NCI-H748 (cell line): ENCODE results near the gene COASY.

Experiments
- DNase-seq: peaks from one replicate; lab custom pipeline; 2025; ENCODE audit not compliant: unreplicated experiment; lab: John Stamatoyannopoulos, UW

The COASY gene

DNA sequence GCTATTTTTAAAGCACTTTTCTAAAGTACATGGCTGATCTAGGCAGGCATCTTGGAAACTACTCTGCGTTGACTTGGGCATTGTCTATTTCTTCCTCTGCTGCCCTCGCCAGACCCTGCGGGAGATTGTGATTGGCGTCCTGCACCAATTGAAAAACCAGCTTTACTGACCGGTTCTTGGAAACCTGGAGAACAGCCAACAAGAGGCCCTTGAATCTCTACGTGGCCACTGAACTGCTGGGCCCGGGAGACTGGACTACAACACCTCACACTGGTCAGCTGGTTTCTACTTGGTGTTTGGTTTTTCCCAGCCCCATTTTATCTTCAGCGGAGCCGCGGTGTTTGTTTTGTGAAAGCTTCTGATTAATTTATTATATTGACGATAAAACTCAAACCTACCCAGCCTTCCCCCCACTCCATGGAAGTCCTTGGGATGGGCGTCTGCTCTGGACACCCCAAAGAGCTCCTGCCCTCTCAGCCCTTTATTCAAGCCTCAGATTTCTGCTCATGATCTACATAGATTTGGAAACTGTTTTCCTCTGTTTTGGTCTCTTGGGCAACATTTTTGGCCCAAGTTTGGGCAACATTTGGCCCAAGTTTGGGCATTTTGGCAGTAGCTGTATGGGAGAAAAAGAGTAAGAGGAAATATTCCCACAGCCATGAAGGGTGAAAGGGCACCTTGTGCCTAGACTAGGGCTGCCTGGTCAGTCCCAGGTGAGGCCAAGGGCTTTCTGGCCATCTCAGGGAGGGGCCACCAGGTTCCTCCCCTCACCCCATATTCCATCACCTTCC lies 9.7 kb downstream of the COASY start:
- DNase-seq, result no peak

DNA sequence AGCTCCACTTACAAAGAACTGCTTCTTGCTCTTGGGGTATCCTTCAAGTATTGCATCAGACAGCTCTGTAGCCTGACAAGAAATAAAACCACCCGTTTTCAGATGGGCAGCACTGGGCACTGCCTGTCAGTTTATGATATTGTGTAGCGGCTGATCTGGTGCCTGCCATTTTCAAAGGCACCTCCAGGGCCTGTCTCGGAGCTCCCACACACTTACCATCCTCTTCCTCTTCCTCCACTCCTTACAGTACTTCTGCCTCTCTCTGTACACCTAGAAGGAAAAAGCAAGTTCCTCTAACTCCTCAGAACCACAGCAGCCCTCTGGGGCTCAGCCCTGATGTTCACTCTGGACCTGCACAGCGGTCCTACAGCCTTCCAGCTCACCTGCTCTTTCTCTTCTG lies 11.1 kb downstream of the COASY start:
- no peak for DNase-seq

DNA sequence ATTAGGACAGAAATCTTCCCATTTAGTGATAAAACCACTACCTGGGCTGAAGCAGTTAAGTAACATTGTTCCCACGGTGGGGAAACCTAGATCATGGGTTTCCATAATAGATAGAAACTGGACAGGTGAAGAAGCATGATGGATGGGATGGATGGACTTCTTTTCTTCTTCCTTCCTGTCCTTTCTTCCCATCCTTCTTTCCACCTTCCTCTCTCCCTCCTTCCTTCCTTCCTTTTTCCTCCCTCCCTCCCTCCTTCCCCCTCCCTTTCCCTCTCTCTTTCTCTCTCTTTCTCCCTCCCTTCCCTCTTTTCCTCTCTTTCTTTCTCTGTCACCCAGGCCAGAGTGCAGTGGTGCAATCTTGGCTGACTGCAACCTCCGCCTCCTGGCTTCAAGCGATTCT lies 12.5 kb downstream of the COASY start:
- DNase-seq, result no peak

DNA sequence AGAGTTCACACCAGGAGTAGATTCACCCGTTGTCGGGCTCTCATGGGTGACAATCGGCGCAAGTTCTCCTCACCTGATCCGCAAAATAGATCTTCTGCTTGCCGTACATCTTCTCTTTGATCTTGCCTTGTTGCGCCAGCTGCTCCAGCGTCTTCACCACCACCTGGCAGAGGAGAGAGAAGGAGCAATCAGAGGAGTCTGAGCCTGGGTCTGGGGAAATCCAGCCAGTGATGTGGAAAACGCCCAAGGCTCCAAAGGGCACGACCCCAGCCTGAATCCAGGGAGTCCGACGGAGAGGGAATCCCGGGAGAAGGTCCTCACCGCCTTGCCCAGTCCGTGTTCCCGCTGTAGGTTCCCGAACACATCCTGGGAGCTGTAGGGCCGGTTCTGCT lies 15.2 kb downstream of the COASY start:
- DNase-seq, result no peak

DNA sequence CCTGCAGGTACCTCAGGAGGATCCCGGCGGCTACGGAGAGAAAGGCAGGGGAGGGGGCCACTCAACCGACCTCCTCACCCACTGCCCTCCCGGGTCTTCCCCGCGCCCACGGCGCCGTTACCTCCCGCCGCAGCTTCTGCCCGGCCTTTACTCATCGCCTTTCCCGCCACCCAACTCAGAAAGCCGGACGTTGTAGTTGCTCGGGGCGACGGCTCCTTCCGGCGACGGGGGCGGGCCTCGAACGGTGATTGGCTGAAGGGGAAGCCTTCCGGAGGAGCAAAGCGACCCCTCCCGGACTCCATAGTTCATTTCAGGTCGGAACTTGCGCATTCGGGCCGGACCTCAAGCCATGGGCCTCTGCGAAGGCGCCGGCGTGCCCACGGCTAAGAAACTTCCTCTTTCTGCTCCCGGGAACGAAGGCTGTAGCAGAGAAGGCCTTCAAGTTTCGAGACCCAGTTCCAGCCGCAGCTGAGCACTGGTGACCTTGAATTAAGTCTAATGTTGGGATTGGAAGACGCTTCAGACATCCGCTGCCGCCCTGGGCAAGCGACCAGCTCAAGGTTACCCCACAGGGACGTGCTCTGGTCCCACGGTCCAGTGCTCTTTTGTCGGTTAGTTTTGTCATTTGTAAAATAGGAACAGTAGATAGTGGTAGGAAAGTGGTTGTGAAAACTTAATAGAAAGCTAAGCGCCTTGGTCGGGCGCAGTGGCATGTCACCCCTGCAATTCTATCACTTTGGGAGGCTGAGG lies 15.8 kb downstream of the COASY start, which contains the start of gene PSMC3IP:
Gene PSMC3IP (minus strand): TSS at position 198 of the 750 bp plus-strand sequence. CDS start 43 bp downstream, at position 155.
- peak; percentile 93 for DNase-seq

DNA sequence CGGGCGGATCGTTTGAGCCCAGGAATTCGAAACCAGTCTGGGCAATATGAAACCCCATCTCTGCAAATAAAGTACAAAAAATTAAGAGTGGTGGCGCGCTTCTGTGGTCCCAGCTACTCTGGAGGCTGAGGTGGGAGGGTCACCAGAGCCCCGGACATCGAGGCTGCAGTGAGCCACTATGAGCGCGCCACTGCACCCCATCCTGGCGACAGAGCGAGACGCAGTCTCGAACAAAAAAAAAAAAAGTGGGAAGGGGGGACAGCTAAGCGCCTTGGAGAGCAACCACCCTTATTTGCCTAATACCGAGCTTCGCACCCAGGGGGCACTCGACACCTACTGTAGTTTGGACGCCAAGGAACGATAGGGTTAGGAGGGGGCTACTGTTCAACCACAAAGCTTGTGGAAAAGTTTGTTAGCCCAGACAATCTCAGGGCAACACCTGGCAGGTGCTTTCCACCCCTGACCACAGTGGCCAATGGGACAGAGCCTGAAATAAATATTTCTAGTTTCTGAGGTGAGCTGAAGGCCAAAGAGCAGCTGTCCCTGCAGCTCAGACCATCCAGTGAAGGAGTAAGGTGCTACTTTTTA lies 16.4 kb downstream of the COASY start:
- DNase-seq, result peak; percentile 85

DNA sequence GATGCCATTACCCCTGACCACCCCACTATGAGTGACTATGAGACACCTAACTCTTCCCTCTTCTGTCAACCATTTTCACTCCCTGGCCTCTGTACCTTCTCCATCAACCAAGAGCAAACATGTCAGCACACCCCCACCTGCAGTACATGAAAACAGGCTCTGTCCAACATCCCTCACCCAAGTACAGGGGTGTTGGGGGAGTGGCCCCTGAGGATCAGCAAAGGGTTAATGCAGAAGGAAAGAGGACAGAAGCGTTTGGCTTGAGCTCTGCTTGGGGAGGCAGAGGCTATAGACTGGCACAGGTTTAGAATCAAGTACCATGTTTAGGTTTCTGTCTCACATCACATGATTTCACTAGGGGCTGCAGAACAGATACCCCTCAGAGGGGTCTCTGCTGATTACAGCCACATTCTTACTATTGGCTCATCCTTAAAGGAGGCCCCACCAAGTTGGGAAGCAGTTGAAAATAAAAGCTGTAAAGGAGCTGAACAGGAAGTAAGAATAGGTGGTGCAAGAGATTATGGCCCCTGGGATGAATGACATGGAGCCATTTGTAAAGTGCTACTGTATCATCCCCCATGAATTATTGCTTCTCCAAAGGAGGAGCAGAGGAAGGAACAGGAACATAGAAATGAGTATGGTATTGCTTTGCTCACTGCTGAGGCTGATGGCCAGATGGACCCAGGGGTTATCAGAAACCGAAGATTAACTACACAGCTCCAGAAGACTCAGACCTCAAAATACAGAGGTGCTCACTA lies 18.0 kb downstream of the COASY start:
- no peak for DNase-seq

DNA sequence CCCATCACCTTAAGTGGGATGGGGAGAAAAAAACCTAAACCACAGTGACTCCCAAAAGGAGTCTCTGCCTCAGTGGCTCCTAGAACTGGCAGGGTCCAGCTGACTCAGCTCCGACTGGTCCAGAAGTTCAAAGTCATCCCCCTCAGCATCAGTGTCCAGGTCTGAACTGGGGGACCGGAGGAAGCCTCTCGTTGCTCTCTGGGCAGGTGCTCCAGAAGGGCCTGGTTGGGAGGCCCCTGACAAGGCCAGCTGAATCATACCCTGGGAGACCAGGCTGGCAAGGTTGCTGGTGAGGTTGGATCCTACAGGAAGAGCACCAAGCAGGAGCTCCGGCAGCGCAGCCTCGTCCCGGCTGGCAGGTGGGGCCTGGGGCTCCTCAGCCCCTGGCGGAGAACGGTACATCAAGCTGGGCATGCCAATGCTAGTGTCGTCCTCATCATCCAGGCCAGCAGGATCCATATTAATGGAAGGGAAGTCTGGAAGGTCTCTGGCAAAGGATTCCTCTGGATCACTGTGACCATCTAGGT lies 19.9 kb downstream of the COASY start:
- DNase-seq, result no peak

DNA sequence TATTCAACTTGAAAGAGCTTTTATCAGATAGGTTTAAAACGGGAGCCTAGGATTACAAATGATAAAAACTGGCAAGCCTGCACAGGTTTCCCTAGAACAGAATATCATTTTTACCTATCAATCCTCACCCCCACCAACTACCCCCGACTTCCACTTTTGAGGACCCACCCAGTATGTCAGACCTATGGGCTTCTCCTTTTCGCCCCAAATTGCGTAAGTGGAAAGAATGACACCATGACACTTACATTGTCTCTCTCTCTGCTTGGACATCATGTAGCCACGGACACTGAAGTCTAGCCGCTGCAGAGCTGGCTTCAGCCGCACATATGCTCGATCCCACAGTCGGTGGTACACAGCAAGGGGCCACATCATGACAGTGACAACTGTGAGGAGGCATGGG lies 22.9 kb downstream of the COASY start:
- DNase-seq, result no peak

DNA sequence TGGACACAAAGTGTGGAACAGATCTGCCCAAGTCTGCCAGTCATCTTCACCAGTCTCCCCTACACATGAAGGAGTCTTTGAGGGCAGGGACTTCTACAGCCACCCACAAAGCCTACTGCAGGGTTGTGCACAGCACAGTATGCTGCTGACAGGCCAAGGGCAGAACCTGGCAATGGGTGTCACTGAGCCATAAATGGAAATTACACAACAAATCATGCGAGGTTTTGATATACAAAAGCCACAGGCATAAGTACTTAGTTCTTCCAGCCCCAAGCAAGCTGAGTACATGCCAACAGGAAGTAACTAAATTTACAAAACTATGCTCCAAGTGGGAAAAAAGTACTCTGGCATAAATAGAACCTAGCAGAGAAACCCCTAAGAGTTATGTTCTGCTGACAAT lies 23.4 kb downstream of the COASY start:
- DNase-seq, result no peak

DNA sequence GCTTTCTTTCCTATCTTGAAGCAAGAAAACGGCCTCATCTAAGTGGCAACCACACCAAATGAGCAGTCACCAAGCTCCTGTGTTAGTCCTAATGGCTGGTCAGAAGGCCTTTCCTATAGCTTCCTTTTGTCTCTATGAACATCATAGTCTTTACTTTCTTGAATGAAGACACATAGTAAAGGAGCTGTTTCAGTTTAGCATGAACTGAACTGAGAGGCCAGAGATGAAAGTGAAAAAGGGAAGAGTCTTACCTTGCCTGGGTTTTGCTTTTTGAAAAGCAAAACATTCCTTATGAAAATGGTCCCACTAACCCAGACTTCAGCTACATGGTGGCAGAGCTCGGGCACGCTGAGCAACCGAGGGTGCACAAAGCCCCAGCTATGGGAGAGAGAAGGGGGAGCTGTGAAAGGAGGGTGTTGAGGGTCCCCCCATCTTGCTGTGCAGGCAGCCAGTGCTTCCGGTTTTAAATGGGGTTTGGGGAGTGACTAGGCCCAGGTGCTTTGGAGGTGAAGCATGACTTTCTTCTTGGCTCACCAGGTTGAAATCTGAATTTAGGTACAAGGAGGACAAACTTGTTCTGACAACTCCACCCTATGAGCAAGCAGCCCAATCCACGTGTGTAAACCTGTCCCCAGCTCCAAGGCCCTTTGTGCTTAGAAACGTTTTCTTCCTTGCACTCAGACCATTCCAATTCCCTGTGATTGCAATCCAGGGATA lies 24.7 kb downstream of the COASY start:
- no peak for DNase-seq

DNA sequence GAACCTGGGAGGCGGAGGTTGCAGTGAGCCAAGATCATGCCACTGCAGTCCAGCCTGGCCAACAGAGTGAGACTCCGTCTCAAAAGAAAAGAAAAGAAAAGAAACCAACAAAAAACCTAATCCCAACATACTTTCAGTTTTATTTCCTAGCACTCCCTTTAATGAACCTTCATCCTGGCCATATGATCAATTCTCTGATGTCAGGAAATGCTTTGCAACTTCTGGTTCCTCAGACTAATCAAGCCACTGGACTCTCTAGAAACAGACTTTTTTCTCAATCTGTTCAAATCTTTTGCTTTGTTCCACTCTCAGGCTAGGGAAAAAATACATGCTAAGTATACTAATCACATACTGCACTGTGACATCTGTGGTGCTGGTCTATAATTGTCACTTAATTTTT lies 28.9 kb downstream of the COASY start:
- DNase-seq, result no peak

DNA sequence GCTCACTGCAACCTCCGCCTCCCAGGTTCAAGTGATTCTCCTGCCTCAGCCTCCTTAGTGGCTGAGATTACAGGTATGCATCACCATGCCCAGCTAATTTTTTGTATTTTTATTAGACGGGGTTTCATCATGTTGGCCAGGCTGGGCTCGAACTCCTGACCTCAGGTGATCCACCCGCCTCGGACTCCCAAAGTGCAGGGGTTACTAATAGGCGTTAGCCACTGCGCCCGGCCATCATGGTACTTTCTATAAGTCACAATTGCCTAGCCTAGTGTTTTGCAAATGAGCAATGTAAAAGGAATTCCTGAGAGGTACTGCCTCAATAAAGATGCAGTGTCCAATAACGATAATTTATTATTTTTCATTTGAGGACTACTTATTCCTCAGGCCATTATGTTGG lies 29.5 kb downstream of the COASY start:
- DNase-seq, result no peak

DNA sequence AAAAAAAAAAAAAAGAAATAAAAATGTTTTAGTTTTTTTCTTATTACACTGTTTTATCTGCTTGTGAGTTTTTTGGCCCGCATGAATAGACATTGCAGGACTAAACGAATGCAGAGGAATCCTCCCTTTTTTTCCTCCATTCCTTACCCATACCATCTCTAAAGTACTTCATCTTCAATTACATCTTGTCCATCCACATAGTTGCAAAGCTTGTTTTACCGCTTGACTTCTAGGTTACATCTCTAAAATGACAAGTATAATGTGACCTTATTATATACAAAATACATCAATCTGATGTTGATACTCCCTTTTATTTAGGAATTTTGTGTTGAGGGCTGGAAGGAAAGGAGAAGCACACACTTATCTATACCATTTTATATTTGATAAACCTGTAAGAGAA lies 34.4 kb downstream of the COASY start:
- DNase-seq, result no peak

DNA sequence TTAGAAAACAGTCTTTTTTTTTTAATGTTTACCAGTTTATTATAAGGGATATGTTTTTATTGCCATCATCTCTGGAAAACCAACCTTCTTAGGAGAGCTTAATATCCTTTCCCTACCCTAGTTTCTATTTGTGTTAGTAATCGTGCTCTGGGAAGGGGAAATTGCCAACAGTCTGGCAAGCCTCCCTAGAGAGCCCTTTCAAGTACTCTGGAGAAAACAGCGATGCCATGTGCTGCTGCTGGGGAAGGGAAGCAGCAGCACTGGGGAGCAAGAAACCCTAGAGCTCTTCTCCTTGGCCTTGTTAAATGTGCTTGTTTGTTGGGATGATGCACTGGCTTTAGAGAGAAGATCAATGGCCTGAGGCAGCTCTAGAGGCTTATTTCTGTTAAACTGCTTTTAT lies 37.0 kb downstream of the COASY start:
- DNase-seq, result no peak

DNA sequence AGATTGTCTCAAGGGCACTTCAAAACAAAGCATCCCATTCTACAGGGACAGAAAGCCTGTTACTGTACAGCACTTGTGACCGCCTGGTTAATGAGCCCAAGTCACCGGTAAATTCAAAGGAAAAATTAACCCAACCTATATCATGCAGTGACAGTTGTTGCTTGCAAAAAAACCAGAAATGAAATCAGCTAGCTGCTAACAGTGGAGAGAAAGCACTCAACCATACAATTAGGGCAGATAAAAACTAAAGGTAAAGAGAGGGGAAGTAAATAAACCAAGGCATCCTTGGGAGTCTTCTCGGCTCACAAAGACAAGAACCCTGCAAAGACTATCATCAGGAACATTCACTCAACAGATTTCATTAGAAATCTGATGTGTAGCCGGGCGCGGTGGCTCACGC lies 41.4 kb downstream of the COASY start:
- DNase-seq, result no peak

DNA sequence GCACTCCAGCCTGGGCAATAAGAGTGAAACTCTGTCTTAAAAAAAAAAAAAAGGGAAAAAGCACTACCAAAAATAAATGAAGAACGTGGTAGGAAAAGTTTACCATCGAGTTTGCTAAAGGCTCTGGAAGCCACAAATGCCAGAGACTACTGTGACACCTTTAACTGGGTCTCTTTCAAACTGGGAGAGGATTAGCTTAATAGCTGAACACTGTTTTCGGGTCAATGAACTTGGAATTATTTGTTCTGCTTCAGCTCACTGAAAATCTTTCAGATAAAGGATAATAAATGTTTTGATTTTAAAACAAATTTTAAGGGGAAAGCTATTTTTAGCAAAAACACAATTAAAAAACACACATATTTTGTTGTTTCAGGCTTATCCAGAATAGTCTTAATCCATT lies 45.8 kb downstream of the COASY start:
- no peak for DNase-seq

DNA sequence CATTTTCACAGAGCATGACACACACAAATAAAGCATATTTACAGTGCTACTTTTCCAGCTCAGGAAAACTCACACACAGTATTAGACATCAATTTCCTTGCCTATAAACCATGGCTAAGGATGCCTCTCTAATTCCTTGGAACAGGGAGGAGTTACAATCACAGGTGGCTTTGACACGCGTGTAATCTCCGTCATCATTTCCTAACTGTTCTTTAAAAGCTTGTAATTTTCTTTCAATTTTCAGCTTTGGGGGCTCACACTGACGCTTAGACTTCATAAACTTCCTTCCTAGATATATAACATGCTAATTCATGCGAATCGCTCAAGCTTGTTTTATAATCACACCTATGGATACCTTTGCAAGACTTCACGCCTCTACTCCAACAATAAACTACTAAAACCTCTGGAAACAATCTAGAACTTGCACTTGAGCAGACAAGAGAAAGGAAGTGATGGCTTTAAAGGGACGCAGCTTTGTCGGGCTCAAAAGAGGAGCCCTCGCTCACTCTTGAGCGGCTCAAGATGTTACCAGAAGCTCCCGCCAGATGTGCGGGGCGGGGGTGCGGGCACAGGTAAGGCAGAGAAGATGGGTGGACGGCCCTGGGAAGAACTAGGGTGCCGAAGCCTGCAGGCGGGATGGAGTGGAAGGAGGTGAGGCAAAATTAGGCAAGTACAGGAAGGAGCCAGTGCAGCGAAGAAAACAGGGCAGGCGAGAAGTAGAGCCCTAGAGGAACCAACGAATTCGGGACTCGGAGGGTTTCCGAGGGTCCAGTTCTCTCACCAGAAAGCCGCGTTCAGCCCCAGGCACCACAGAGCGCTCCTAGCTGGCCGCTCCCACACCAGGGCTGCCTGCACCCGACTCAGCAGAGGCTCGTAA lies 46.6 kb downstream of the COASY start:
- peak; percentile 40 for DNase-seq

DNA sequence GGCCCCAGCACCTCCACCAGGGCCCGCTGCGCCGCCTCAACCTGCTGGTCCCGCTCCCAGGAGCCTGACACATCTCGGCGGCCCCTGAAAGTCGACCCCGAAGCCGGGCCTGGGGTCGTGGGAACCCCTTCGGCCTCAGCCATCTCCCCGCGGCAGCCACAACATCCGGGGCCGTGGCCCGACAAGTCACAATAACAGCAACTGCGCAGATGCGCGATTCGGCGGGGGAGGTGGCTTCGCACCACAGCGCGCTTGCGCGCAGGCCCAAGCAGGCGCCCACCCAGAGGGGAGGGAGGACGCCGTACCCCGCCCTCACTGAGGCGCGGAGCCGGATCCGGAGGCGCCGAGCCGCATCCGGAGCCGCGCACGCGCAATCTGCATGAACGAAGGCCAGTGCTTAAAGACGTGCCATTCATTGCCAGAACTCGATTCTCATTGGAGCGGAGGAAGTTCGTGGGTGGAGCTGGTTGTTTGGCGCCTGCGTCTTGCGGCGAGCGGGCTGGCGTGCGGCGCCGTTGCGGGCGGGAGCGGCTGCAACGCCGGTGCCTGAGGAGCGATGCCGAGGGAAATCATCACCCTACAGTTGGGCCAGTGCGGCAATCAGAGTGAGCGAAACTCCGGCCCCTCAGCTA lies 47.4 kb downstream of the COASY start, which contains the start of the genes RETREG3 and TUBG1:
Gene RETREG3 (minus strand): TSS at position 193 of the 632 bp plus-strand sequence. CDS start 50 bp downstream, at position 143.
Gene TUBG1 (plus strand): TSS at position 502 of the 632 bp plus-strand sequence. CDS start 55 bp downstream, at position 557.
- DNase-seq, result peak; percentile 99
